Stimulated activated naive CD8-positive, alpha-beta T cell treated with anti-CD3 and anti-CD28 coated beads, Interleukin-15, amount 100 ng/mL, for 72 hours (primary cell): ENCODE data around the gene FNDC11.

Experiments used
- ATAC-seq: fragments of 150-1000 bp; cut with Tn5 transposase; 2 replicates; pipeline ENCODE4 v1.10.0; 2021; ENCODE audit warnings: mild to moderate bottlenecking, moderate library complexity
- DNase-seq, 2 donors: peaks; one replicate each; pipeline ENCODE4 v3.0.0; 2021 to 2022
- H3K27ac Mint-ChIP-seq, 2 donors: one replicate each; pipeline ENCODE4 v1.8.0; 2022; ENCODE audit warnings: mild to moderate bottlenecking in 2 of 2, mixed read lengths in 2 of 2, moderate library complexity in 2 of 2
- H3K27me3 Mint-ChIP-seq: one replicate; pipeline ENCODE4 v1.8.0; 2022; ENCODE audit warnings: mixed read lengths
- H3K4me1 Mint-ChIP-seq: one replicate; pipeline ENCODE4 v1.8.0; 2022; ENCODE audit warnings: mild to moderate bottlenecking, mixed read lengths
- H3K4me3 Mint-ChIP-seq, 2 donors: one replicate each; pipeline ENCODE4 v1.8.0; 2022; ENCODE audit warnings: mild to moderate bottlenecking in 2 of 2, mixed read lengths in 2 of 2, moderate library complexity in 1 of 2
- H3K9me3 Mint-ChIP-seq, 2 donors: one replicate each; pipeline ENCODE4 v1.8.0; 2022; ENCODE audit warnings: mixed read lengths in 2 of 2

Gene FNDC11

DNA sequence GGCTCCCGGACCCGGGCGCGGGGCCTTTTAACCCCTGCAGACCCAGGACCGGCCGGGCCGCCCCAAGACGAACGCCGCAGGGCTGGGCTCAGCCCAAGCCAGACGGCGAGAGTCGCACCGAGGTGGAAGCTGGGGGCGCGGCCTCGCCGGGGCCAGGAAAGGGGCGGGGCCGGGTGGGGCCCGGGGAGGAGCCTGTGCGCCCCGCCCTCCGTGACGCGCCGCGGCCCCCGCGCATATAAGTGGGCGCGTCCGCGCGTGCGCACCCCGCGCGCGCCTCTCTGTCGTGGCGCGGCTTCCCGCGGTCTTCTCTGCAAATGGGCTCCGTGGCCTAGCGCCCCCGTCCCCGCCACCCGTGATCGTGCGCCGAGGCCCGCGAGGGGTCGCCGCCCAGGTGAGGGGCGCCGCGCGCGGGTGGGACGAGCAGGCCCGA is 33.4 kb upstream of the FNDC11 start, which contains the start of gene PPDPF:
Gene PPDPF, plus strand, starts transcription at position 262 of the 430 bp plus-strand sequence. CDS start 544 bp downstream, outside the sequence.
- ATAC-seq (peak; percentile 84), DNase-seq (peak; percentile 81 to 86)
- Mint-ChIP-seq H3K9me3 (peaks cover 9 to 15% of the 10 kb centered on the region in 2 donors), H3K27me3 (peaks cover 6% of the 10 kb centered on the region), H3K27ac (peak within 1 kb of the TSS; percentile 61 to 63), H3K4me1 (peaks cover 43% of the 10 kb centered on the region), H3K4me3 (peak within 1 kb of the TSS; percentile 84 to 92)

DNA sequence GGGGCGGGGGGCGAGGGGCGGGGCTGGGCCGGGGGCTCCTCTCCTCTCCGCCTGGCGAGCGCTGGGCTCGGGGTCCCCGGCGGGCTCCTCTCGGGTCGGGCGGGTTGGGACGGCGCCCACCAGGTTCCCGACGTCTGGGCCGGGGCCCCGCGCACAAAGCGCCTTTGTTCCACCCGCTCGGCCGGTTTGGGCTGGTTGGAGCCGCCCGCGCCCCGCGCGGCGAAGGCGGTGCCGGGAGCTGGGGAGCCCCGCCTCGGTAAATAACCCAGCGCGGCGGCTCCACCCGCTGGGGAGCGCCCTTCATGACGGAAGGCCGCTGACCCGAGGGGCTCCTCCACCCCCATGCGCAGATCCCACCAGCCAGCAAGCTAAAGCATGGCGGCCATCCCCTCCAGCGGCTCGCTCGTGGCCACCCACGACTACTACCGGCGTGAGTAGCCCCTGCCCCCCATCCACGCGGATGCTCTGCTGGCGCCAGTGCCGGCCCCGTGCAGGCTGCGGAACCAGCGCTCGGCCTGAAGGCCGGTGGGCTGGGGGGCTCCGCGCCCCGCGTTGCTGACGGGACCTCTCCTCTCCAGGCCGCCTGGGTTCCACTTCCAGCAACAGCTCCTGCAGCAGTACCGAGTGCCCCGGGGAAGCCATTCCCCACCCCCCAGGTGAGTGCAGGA is 32.9 kb upstream of the FNDC11 start:
- ATAC-seq (peak; percentile 75), DNase-seq (peak; percentile 61 to 73)
- H3K4me3 Mint-ChIP-seq = peak overlapping the region; percentile 84 to 92
- peaks cover 6% of the 10 kb centered on the region for H3K27me3 Mint-ChIP-seq
- H3K27ac Mint-ChIP-seq = peak overlapping the region in 1 of 2 donors; percentile 63
- peaks cover 9 to 15% of the 10 kb centered on the region in 2 donors for H3K9me3 Mint-ChIP-seq
- H3K4me1 Mint-ChIP-seq = peaks cover 43% of the 10 kb centered on the region

DNA sequence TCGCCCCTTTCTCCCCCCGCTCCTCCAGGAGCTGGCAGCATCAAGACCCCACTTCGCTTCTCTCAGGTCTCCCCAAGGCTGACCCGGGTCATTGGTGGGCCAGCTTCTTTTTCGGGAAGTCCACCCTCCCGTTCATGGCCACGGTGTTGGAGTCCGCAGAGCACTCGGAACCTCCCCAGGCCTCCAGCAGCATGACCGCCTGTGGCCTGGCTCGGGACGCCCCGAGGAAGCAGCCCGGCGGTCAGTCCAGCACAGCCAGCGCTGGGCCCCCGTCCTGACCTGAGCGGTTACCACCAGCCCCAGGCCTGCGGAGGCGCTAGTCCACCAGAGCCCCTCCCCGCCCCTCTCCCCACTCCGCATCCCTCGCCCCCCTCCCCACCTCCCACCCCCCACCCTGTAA is 32.4 kb upstream of the FNDC11 start:
- ATAC-seq = no peak
- Mint-ChIP-seq H3K9me3 (peaks cover 9 to 15% of the 10 kb centered on the region in 2 donors), H3K27me3 (peaks cover 6% of the 10 kb centered on the region), H3K4me1 (peaks cover 43% of the 10 kb centered on the region), H3K27ac (peak overlapping the region in 1 of 2 donors; percentile 63), H3K4me3 (peak overlapping the region; percentile 84 to 92)
- DNase-seq = no peak

DNA sequence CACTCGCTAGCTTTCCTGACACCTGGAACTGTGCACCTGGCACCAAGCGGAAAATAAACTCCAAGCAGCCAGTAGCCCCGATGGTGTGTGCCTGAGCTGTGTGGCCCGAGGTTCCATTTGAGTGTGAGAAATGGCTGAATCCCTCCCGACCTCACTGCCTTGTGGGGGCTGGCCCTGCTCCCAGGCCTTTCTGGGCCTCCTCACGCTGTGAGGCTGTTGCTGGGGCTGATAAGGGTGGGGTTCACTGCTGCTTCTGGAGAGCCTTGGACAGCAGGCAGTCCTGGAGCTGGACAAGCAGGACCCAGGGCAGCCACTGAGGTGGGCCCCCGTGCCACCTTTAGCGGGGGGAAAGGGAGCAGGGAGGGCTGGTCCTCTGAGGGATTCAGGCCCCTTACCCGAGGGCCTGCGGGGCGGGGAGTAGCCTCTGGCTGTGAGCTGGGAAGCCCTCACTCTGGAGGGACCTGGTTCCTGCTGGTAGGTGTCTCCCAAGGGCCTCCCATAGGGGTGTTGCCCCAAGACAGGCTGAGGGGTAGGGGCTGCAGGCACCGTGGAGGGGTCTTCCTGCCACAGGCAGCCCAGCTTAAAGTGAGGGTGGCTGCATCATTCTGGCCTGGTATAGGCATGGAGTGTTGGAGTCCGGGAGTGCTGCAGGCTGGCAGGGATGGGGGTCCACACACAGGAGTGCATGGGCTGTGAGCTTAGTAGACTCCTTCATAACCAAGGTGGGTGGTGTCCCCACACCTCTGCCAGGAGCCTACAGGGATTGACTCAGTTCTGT is 31.7 kb upstream of the FNDC11 start:
- ATAC-seq = no peak
- peaks cover 6% of the 10 kb centered on the region for H3K27me3 Mint-ChIP-seq
- H3K4me1 Mint-ChIP-seq = peaks cover 43% of the 10 kb centered on the region
- no peak for DNase-seq
- H3K27ac Mint-ChIP-seq = no peak overlapping the region
- peak overlapping the region; percentile 84 to 92 for H3K4me3 Mint-ChIP-seq
- H3K9me3 Mint-ChIP-seq = peaks cover 9 to 15% of the 10 kb centered on the region in 2 donors

DNA sequence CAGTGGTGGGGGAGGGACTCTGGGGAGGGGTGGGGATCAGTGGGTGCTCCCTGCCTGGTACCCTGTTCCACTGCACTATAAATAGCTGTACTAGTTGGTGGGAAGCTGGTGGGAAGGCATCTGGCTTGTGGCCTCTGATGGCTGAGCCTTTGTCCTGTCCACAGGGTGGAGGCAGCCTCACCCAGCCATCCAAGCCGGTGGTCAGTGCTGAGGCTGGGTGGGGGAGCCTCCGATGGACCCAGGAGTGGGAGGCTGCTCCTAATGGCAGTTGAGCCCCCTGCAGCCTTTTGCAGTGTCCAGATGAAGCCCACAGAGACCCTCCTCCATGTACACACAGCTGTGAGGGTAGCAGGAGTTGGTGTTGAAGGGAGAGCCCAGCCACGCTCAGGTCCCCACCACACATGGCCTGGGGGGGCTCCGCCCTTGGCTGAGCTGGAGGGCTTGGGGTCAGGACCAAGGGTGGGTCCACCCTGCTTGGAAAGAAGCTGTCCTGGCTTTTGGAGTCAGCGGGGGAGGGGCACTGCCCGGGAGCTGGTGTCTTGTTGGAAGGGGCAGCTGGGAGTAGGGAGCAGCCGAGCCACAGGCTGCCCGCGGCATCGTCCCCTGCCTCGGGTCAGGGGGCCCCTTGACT is 30.9 kb upstream of the FNDC11 start:
- peaks cover 9 to 15% of the 10 kb centered on the region in 2 donors for H3K9me3 Mint-ChIP-seq
- no peak overlapping the region for H3K4me3 Mint-ChIP-seq
- H3K27ac Mint-ChIP-seq = no peak overlapping the region
- peaks cover 43% of the 10 kb centered on the region for H3K4me1 Mint-ChIP-seq
- ATAC-seq (no peak), DNase-seq (no peak)
- no peaks in the 10 kb centered on the region for H3K27me3 Mint-ChIP-seq

DNA sequence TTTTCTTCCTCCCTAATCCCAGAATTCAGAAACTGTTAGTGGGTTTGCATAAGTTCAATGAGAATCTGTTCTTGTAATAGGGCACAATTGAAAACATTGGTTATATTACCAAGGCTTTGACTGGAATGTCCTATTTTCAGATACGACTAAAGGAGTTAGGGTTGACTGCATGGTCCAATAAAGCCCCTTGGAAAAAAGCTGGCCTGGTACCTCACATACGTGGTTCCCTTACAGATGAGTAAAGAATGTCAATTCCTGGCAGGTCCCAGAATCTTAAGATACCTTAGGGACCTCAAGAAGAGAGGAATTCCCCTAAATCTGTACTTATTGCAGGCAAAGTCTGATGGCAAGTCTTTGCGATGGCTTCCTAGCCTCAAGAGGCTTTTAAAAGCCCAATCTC is 28.8 kb upstream of the FNDC11 start:
- ATAC-seq = no peak
- H3K4me1 Mint-ChIP-seq = peaks cover 39% of the 10 kb centered on the region
- DNase-seq = no peak

DNA sequence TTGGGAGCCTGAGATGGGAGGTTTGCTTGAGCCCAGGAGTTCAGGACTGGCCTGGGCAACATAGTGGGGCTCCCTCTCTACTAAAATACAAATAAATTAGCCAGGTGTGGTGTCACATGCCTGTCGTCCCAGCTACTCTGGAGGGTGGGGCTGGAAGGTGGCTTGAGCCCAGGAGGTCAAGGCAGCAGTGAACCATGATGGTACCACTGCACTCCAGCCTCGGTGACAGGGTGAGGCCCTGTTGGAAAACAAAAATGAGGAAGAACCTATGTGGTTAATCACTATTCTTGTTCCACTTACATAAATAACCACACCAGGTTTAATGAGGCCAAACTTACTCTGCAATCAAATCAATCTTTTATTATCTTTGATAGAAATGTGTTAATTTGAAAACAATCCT is 28.0 kb upstream of the FNDC11 start:
- Mint-ChIP-seq H3K4me1 (peaks cover 39% of the 10 kb centered on the region), H3K9me3 (peaks cover 9 to 15% of the 10 kb centered on the region in 2 donors), H3K4me3 (no peak overlapping the region), H3K27ac (no peak overlapping the region), H3K27me3 (no peaks in the 10 kb centered on the region)
- DNase-seq (no peak), ATAC-seq (no peak)

More for the DNA sequence above, 28.8 kb upstream of the FNDC11 start:
- Mint-ChIP-seq H3K27ac (no peak overlapping the region), H3K27me3 (no peaks in the 10 kb centered on the region), H3K4me3 (no peak overlapping the region), H3K9me3 (peaks cover 9 to 15% of the 10 kb centered on the region in 2 donors)

DNA sequence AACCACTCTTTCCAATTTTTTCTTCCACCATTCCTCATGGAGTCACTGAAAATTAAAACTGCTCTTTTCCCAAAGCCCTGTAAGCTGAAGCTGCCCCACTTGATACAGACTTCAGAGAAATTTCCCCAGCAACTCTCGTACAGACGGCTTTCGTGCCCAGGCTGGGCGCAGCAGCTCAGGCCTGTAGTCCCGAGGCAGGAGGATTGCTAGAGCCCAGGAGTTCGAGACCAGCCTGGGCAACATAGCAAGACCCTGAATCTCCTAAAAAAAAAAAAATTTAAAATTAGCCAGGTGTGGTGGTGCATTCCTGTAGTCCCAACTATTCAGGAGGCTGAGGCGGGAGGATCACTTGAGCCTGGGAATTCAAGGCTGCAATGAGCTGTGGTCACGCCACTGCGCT is 26.8 kb upstream of the FNDC11 start:
- Mint-ChIP-seq H3K27me3 (no peaks in the 10 kb centered on the region), H3K9me3 (peaks cover 9 to 15% of the 10 kb centered on the region in 2 donors), H3K27ac (no peak overlapping the region), H3K4me3 (no peak overlapping the region), H3K4me1 (peaks cover 28% of the 10 kb centered on the region)
- ATAC-seq = no peak
- no peak for DNase-seq

DNA sequence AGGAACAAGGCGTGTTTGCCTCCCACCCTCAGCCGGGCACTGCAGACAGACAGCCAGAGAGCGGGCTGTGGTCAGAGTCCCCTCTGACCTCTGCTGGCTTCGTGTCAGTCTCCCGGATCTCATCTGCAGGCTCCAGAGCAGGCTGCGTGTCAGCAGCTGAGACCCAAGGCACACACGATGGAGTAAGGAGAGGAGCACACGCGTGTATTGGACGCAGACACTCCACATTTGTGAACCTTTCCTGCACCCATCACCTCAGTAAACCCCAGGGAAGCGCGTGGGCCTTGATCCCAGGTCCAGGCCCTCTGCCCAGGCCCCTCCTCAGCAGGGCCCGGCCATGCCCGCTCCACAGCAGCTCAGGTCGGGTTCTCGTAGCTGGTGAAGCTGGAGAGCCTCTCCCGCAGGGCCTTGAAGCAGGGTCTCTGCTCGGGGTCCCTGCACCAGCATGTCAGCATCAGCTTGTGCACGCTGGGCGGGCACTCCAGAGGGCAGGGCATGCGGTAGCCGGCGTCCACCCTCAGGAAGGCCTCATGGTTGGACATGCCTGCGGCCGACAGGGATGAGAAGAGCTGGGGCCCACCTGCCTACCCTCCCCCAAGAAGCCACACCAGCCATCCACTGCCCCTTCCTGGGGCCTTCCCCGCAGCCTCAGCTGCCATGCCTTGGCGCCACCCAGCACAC is 24.6 kb upstream of the FNDC11 start:
- DNase-seq (no peak), ATAC-seq (no peak)
- Mint-ChIP-seq H3K4me1 (peaks cover 12% of the 10 kb centered on the region), H3K27me3 (no peaks in the 10 kb centered on the region), H3K27ac (no peak overlapping the region), H3K9me3 (no peaks in the 10 kb centered on the region), H3K4me3 (no peak overlapping the region)

DNA sequence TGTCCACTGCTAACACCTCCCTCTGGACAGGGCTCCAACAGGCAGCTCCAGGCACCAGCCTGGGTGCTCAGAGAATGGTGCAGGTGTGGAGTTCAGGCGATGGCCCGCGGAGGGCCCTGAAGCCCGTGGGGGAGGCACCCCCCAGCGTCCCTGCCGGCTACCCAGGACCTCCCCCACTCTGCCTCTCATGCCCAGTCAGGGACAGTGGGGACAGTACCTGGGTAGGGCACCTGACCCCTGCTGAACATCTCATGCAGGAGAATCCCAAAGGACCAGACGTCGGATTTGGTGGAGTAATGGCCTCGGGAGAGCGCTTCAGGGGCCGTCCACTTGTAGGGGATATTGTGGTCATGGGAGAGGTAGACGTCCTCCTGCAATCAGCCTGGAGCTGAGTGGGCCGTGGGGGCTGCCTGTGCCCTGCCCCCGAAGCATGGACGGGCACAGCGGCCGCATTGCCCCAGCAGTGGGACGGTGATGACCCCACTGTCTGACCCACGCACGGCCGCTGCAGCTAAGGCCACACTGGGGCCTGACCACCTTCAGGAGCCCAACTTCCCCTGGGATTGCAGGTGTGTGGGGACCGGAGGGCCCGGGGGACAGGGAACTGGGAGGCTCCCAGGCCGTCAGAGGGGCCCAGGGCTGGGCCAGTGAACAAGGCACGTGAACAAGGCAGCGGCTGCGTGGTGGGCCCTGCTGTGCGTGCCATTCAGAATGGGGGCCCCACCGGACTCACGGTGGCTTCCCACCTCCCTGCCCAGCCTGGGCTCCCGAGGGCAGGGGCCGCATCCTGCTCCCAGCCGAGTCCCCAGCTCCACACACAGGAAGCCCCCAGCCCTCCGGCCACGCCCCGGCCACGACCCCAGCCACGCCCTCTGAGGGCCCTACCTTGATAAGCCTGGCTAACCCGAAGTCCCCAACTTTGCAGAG is 23.8 kb upstream of the FNDC11 start:
- H3K4me1 Mint-ChIP-seq = peaks cover 7% of the 10 kb centered on the region
- H3K9me3 Mint-ChIP-seq = no peaks in the 10 kb centered on the region
- no peak overlapping the region for H3K4me3 Mint-ChIP-seq
- no peaks in the 10 kb centered on the region for H3K27me3 Mint-ChIP-seq
- no peak for DNase-seq
- no peak for ATAC-seq
- no peak overlapping the region for H3K27ac Mint-ChIP-seq

DNA sequence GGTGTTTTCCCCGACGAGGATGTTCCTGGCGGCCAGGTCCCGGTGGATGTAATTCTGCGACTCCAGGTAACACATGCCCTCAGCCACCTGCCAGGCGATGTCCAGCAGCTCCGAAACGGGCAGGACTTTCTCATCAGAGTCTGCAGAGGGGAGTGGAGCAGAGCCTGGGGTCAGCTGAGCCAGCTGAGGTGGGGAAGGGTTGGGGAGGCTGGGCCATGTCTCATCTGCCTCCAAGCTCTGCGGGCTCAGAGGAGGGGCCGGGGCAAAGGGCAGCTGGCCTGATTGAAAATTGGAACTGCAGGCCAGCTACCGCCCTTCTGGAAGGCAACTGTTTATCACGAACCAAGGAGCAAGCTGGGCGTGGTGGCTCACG is 23.2 kb upstream of the FNDC11 start:
- peaks cover 7% of the 10 kb centered on the region for H3K4me1 Mint-ChIP-seq
- no peak overlapping the region for H3K27ac Mint-ChIP-seq
- no peaks in the 10 kb centered on the region for H3K27me3 Mint-ChIP-seq
- H3K9me3 Mint-ChIP-seq = no peaks in the 10 kb centered on the region
- no peak overlapping the region for H3K4me3 Mint-ChIP-seq
- no peak for ATAC-seq
- DNase-seq = no peak

DNA sequence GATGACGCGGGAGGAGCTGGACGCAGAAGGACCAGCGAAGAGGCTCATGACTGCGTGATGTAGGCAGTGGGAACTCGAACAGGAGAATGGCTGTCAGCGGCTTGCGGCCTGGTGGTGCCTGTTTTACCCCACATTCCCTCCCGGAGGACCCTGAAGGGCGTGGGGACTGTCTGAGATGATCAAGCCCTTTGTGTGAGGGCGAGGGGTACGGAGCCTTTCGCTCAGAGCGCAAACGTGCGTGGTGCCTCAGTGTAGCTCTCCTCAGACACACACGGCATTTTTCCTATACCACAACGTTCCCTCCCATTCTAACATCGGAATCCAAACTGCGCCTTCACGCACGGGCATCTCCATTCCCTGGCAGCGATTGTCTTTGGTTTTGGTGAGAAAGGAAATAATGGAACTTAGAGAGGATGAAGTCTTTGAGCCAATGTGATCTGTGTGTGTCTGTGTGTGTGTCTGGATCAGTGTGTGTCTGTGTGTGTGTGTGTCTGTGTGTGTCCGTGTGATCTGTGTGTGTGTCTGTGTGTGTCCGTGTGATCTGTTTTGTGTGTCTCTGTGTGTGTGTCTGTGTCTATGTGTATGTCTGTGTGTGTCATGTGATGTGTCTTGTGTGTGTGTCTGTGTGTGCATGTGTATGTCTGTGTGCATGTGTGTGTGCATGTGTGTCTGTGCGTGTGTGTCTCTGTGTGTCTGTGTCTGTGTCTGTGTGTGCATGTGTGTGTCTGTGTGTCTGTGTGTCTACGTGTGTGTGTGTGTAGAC is 22.1 kb upstream of the FNDC11 start:
- DNase-seq = no peak
- no peaks in the 10 kb centered on the region for H3K27me3 Mint-ChIP-seq
- H3K4me3 Mint-ChIP-seq = no peak overlapping the region
- H3K4me1 Mint-ChIP-seq = peaks cover 15% of the 10 kb centered on the region
- peak overlapping the region in 1 of 2 donors; percentile 0 for H3K27ac Mint-ChIP-seq
- no peaks in the 10 kb centered on the region for H3K9me3 Mint-ChIP-seq
- no peak for ATAC-seq

DNA sequence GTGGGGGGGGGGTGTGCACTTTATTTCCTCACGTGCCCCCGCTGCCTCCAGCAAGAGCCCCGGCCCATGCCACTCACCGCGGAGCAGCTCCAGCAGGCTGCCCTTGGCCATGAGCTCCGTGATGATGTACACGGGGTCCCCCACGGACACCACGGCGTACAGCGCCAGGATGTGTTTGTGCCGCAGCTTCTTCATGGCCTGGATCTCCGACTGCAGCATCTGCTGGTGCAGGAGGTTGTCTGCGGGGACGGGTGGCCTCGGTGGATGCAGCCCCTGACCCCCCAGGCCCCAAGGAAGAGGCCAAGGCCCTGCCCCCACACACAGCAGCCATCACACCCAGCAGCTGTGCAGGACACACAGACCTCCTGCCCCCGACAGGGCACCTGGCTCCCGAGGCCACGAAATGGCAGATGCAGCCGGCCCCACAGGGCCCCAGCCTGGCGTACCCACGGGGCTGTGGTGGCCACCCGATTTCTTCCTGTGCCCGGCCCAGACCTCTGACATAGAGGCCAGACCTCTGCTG is 21.4 kb upstream of the FNDC11 start:
- no peak for DNase-seq
- no peak for ATAC-seq
- Mint-ChIP-seq H3K4me1 (peaks cover 22% of the 10 kb centered on the region), H3K27me3 (no peaks in the 10 kb centered on the region), H3K9me3 (no peaks in the 10 kb centered on the region), H3K27ac (no peak overlapping the region), H3K4me3 (no peak overlapping the region)

DNA sequence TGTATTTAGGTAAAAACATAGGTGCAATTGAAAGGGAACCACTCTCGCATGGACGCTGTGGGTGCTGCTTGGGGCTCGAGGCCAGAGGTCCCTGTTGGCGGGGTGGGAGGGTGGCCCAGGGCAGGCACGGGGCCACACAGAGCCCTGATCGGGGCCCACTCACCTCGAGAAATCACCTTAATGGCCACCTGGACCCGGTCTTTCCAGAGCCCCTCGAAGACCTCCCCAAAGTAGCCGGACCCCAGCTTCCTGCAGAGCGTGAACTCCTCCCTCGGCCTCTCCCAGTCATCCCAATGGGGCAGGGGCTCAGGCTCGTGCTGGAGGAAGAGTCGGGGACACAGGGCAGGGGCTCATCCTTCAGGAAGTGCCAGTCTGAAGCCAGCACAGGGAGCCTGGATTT is 20.6 kb upstream of the FNDC11 start:
- no peak for ATAC-seq
- Mint-ChIP-seq H3K4me3 (no peak overlapping the region), H3K27ac (no peak overlapping the region), H3K4me1 (peaks cover 30% of the 10 kb centered on the region), H3K27me3 (no peaks in the 10 kb centered on the region), H3K9me3 (no peaks in the 10 kb centered on the region)
- DNase-seq = no peak
